Loucy (cell line): Measurements from ENCODE around the gene DLG2.

Source experiments
- CTCF ChIP-seq: fragments of 200-600 bp; sonication (generic); conservative IDR thresholded peaks from 2 replicates; pipeline ENCODE4 v1.5.1; 2014; ENCODE audit warnings: mild to moderate bottlenecking, antibody characterized with exemption, low read length
- EZH2phosphoT487 ChIP-seq: fragments of 200-600 bp; IDR thresholded peaks from 2 replicates; pipeline ENCODE4 v1.6.1; 2018; ENCODE audit warnings: antibody characterized with exemption, mild to moderate bottlenecking, moderate library complexity, borderline replicate concordance

- TF ChIP-seq CTCF = no peak
- TF ChIP-seq EZH2phosphoT487 = no peak
These were observed 1189.8 kb downstream of the DLG2 start for GRCh38 chr11:84437071-84437980.
